Endothelial cell of umbilical vein (primary cell): Measurements from ENCODE around the gene KCTD5. TPM values are rescaled to one million over a fixed set of nuclear protein-coding genes. Genes with fewer than 3 reads are reported as not detected.

Experiments
- BruUV-seq: library from RNA; stranded (reverse); fragments of 400-500 nt; replicated peaks from 2 replicates; lab custom pipeline; 2021; lab: Mats Ljungman, UMichigan
- CTCF ChIA-PET: fragments of 300-600, 350-600 bp; sonication (Branson Sonifier 250); formaldehyde crosslinking; loops from one replicate; lab custom pipeline; 2021; ENCODE audit warnings: antibody characterized with exemption, inconsistent platforms; lab: Charles Lee
- POLR2A ChIA-PET: fragments of 300-600, 350-600 bp; sonication (Branson Sonifier 250); formaldehyde crosslinking; loops from one replicate; lab custom pipeline; 2021; ENCODE audit warnings: antibody characterized with exemption, inconsistent platforms; lab: Charles Lee
- DNase-seq: peaks from one replicate; pipeline ENCODE4 v3.0.0-alpha.2; 2011; ENCODE audit warnings: low read depth, low spot score
- FAIRE-seq: peaks from 2 replicates; lab custom pipeline; 2011; peaks lifted over from hg19 to GRCh38; lab: Jason Lieb, UNC
- H2AFZ ChIP-seq: 2 replicates; pipeline ENCODE4 v1.6.0; 2012; ENCODE audit warnings: low read depth, low read length, control low read depth, inconsistent platforms
- H3K27ac ChIP-seq: 2 replicates; pipeline ENCODE4 v1.5.1; 2011; ENCODE audit warnings: low read depth, mild to moderate bottlenecking, control low read depth, low read length, moderate library complexity; ENCODE audit not compliant: insufficient read depth
- H3K27me3 ChIP-seq, 2 experiments: 2 replicates each; pipeline versions ENCODE4 v1.6.0 to v1.6.1; 2011; ENCODE audit warnings: low read length in 2 of 2, mixed read lengths in 1 of 2; ENCODE audit not compliant: control insufficient read depth in 2 of 2, insufficient read depth in 2 of 2
- H3K36me3 ChIP-seq, 2 experiments: 2 replicates in 1 of 2; 3 replicates in 1 of 2; pipeline ENCODE4 v1.5.1; 2011; ENCODE audit warnings: low read length in 2 of 2, mild to moderate bottlenecking in 1 of 2, moderate library complexity in 1 of 2; ENCODE audit not compliant: control insufficient read depth in 2 of 2, insufficient read depth in 2 of 2; ENCODE audit errors: extremely low read depth in 1 of 2
- H3K4me1 ChIP-seq: 3 replicates; pipeline ENCODE4 v1.5.1; 2011; ENCODE audit warnings: mild to moderate bottlenecking, low read length; ENCODE audit not compliant: control insufficient read depth, insufficient read depth; ENCODE audit errors: extremely low read depth
- H3K4me2 ChIP-seq: 2 replicates; pipeline ENCODE4 v1.6.1; 2011; ENCODE audit warnings: low read length, control low read depth, mixed read lengths; ENCODE audit not compliant: insufficient read depth
- H3K4me3 ChIP-seq, 3 experiments: fragments of 200-600 bp in 1 of 3; sonication (generic), shearing (Covaris generic) in 1 of 3; replicated peaks in 1 of 3; 2 replicates each; pipeline ENCODE4 v1.5.1; 2011 to 2016; ENCODE audit warnings: control low read depth in 3 of 3, low read length in 3 of 3, mild to moderate bottlenecking in 2 of 3, inconsistent platforms in 1 of 3, low read depth in 1 of 3, moderate library complexity in 1 of 3; ENCODE audit not compliant: insufficient read depth in 1 of 3
- H3K79me2 ChIP-seq: 2 replicates; pipeline ENCODE4 v1.6.0; 2012; ENCODE audit warnings: low read length, inconsistent platforms; ENCODE audit not compliant: control insufficient read depth, insufficient read depth
- H3K9ac ChIP-seq: replicated peaks from 2 replicates; pipeline ENCODE3; 2011; ENCODE audit warnings: low read length, control low read depth; ENCODE audit not compliant: insufficient read depth; ENCODE audit errors: extremely low read depth
- H3K9me1 ChIP-seq: replicated peaks from 3 replicates; pipeline ENCODE4 v1.6.0; 2011; ENCODE audit warnings: mild to moderate bottlenecking, low read length; ENCODE audit not compliant: control insufficient read depth, insufficient read depth; ENCODE audit errors: extremely low read depth
- H3K9me3 ChIP-seq: replicated peaks from 2 replicates; pipeline ENCODE4 v1.5.1; 2012; ENCODE audit warnings: low read length, inconsistent platforms; ENCODE audit not compliant: control insufficient read depth, insufficient read depth
- H4K20me1 ChIP-seq: replicated peaks from 2 replicates; pipeline ENCODE3; 2011; ENCODE audit warnings: mild to moderate bottlenecking, low read length; ENCODE audit not compliant: control insufficient read depth, insufficient read depth; ENCODE audit errors: extremely low read depth
- FOS ChIP-seq: IDR thresholded peaks from 2 replicates; pipeline ENCODE4 v1.6.1; 2011; ENCODE audit warnings: mild to moderate bottlenecking, low read length, moderate library complexity, borderline replicate concordance; ENCODE audit not compliant: insufficient read depth
- MYC ChIP-seq: IDR thresholded peaks from one replicate; pipeline ENCODE4 v1.6.1; 2011; ENCODE audit warnings: mild to moderate bottlenecking, low read depth, low read length
- POLR2A ChIP-seq: IDR thresholded peaks from 2 replicates; pipeline ENCODE4 v1.6.1; 2012; ENCODE audit warnings: low read depth, mild to moderate bottlenecking, control low read depth, low read length
- POLR2AphosphoS5 ChIP-seq: IDR thresholded peaks from 2 replicates; pipeline ENCODE4 v1.6.1; 2012; ENCODE audit warnings: low read depth, mild to moderate bottlenecking, control low read depth, low read length, moderate library complexity; ENCODE audit not compliant: insufficient read depth
- dilution Hi-C: fragments of 300-500 bp; cut with MboI; formaldehyde crosslinking; loops from one replicate; pipeline ENCODE4 v1.15.0; 2019; ENCODE audit warnings: low sequenced_read_pairs; ENCODE audit not compliant: extremely low pct_ligation_motif_present
- intact Hi-C: fragments of 100-400 bp; cut with micrococcal nuclease; formaldehyde crosslinking; loops from one replicate; pipeline ENCODE4 v1.10.0; 2022
- polyA plus RNA-seq, 4 experiments: library from polyadenylated mRNA; depleted of rRNA in 3 of 4; stranded (reverse) in 3 of 4; unstranded in 1 of 4; fragments of >200 nt; gene quantifications; 2 replicates each; pipeline versions ENCODE4 v1.2.1 to v1.2.3, GENCODE V29; 2011 to 2012; ENCODE audit warnings: missing spikeins in 1 of 4
- total RNA-seq: library from RNA; stranded (reverse); gene quantifications from 2 replicates; pipeline ENCODE4 v1.2.3, GENCODE V29; 2021

Gene KCTD5
- total and polyA plus RNA-seq, 2 donors (not counting 3 experiments of a cell fraction or from before 2014, with no cell fraction given), result 32.2 to 42.0 TPM

GRCh38 chr16:2702871-2703745, 20.8 kb downstream of the KCTD5 start:
- intact Hi-C loops, result no loop called here
- DNase-seq, result no peak
- H3K9me1 ChIP-seq, result no peaks in the 10 kb centered on the region
- ChIA-PET POLR2A (no interaction called here), CTCF (interaction anchor here (0.8 to 1.0 kb wide), 2 partner anchors 12 to 224 kb away, joined by 3 read pairs; no protein-coding TSS in a partner anchor)
- H3K36me3 ChIP-seq, result peaks cover 3 to 54% of the 10 kb centered on the region in 2 experiments
- H4K20me1 ChIP-seq, result no peaks in the 10 kb centered on the region
- H3K9ac ChIP-seq, result no peak overlapping the region
- no peaks in the 10 kb centered on the region for H3K9me3 ChIP-seq
- no TSS peak for BruUV-seq
- H3K4me3 ChIP-seq, result no peak overlapping the region
- FAIRE-seq, result no peak
- no peaks in the 10 kb centered on the region for H3K4me1 ChIP-seq
- H3K27me3 ChIP-seq, result no peaks in the 10 kb centered on the region
- dilution Hi-C loops, result no loop called here
- H2AFZ ChIP-seq, result no peak overlapping the region
- no peaks in the 10 kb centered on the region for H3K79me2 ChIP-seq
- no peak overlapping the region for H3K27ac ChIP-seq
- TF ChIP-seq POLR2A, result no peak
- no peak overlapping the region for H3K4me2 ChIP-seq

GRCh38 chr16:2704166-2704982, 22.1 kb downstream of the KCTD5 start:
- intact Hi-C loops (no loop called here), dilution Hi-C loops (no loop called here)
- no peak overlapping the region for H3K4me2 ChIP-seq
- FAIRE-seq, result no peak
- BruUV-seq, result no TSS peak
- no peak for TF ChIP-seq POLR2AphosphoS5
- no peak for TF ChIP-seq MYC
- no peak for TF ChIP-seq POLR2A
- TF ChIP-seq FOS, result no peak
- H3K27ac ChIP-seq, result no peak overlapping the region
- CTCF ChIA-PET, result interaction anchor here (0.8 to 1.0 kb wide), 2 partner anchors 13 to 223 kb away, joined by 3 read pairs; no protein-coding TSS in a partner anchor
- no peaks in the 10 kb centered on the region for H3K27me3 ChIP-seq
- no peaks in the 10 kb centered on the region for H3K79me2 ChIP-seq
- H3K36me3 ChIP-seq, result peaks cover 3 to 51% of the 10 kb centered on the region in 2 experiments
- POLR2A ChIA-PET, result no interaction called here
- no peak overlapping the region for H3K9ac ChIP-seq
- H3K9me1 ChIP-seq, result no peaks in the 10 kb centered on the region
- H3K4me3 ChIP-seq, result no peak overlapping the region
- no peaks in the 10 kb centered on the region for H4K20me1 ChIP-seq
- no peak overlapping the region for H2AFZ ChIP-seq
- DNase-seq, result no peak
- H3K9me3 ChIP-seq, result no peaks in the 10 kb centered on the region
- no peaks in the 10 kb centered on the region for H3K4me1 ChIP-seq
